ENCODE results near the gene HCFC1R1.

HCFC1R1 gene

DNA sequence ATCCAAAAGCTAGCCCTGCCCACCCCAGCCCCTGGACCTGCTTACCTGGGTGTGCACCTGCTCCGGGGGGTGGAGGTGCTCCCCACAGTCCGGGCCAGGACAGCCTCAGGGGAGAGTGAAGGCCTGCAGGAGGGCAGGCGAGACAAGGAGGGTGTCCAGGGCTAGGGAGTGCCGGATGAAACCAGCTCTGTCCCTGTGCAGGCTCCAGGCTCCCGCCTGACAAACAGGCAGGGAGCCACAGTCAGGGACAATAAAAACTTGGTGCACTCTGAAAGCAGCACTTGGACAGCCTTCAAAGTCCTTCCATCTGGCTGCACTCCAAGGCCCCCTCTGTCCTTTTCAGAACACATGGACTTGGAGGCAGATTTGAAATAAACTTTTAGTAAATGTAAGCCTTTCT is 50.6 kb downstream of the HCFC1R1 start:
- DNase-seq, result no peak
